OCI-LY7 (cell line): ENCODE results near the gene HBB.

Source experiments
- EZH2phosphoT487 ChIP-seq: fragments of 200-600 bp; sonication (generic); IDR thresholded peaks from 2 replicates; pipeline ENCODE4 v1.6.1; 2018; ENCODE audit warnings: low read depth, borderline replicate concordance, mild to moderate bottlenecking, mixed run types, antibody characterized with exemption, low read length, moderate library complexity, mixed read lengths
- TF ChIP-seq, protein P1 (sequence below): fragments of 200-600 bp; sonication (generic); conservative IDR thresholded peaks from 2 replicates; pipeline ENCODE4 v1.5.1; 2014; ENCODE audit warnings: mild to moderate bottlenecking, antibody characterized with exemption, low read length, moderate library complexity, mixed read lengths

DNA sequence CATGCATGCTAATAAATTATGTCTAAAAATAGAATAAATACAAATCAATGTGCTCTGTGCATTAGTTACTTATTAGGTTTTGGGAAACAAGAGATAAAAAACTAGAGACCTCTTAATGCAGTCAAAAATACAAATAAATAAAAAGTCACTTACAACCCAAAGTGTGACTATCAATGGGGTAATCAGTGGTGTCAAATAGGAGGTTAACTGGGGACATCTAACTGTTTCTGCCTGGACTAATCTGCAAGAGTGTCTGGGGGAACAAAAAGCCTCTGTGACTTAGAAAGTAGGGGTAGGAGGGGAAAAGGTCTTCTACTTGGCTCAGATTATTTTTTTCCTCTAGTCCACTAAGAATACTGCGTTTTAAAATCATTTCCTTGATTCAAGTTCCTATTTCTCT is 810 bp upstream of the HBB start:
- TF ChIP-seq, protein P1, sequence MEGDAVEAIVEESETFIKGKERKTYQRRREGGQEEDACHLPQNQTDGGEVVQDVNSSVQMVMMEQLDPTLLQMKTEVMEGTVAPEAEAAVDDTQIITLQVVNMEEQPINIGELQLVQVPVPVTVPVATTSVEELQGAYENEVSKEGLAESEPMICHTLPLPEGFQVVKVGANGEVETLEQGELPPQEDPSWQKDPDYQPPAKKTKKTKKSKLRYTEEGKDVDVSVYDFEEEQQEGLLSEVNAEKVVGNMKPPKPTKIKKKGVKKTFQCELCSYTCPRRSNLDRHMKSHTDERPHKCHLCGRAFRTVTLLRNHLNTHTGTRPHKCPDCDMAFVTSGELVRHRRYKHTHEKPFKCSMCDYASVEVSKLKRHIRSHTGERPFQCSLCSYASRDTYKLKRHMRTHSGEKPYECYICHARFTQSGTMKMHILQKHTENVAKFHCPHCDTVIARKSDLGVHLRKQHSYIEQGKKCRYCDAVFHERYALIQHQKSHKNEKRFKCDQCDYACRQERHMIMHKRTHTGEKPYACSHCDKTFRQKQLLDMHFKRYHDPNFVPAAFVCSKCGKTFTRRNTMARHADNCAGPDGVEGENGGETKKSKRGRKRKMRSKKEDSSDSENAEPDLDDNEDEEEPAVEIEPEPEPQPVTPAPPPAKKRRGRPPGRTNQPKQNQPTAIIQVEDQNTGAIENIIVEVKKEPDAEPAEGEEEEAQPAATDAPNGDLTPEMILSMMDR = no peak
- no peak for TF ChIP-seq EZH2phosphoT487
